A673 (cell line): ENCODE results near the gene DENND6A. TPM values are rescaled to one million over a fixed set of nuclear protein-coding genes. Genes with fewer than 3 reads are reported as not detected.

Experiments used
- BruUV-seq: library from RNA; stranded (reverse); fragments of 400-500 nt; replicated peaks from 2 replicates; lab custom pipeline; 2021; lab: Mats Ljungman, UMichigan
- CTCF ChIA-PET: fragments of 300-600 bp; sonication (Branson Sonifier 250); formaldehyde crosslinking; loops from one replicate; lab custom pipeline; 2022; ENCODE audit warnings: antibody characterized with exemption; lab: Charles Lee
- POLR2A ChIA-PET: fragments of 300-600 bp; sonication (Branson Sonifier 250); formaldehyde crosslinking; loops from one replicate; lab custom pipeline; 2022; ENCODE audit warnings: antibody characterized with exemption; ENCODE audit not compliant: low non-redundant PET; lab: Charles Lee
- DNase-seq: peaks from one replicate; pipeline ENCODE4 v3.0.0-alpha.2; 2015; ENCODE audit warnings: low spot score
- H3K27ac ChIP-seq: fragments of 200-600 bp; sonication (generic); 2 replicates; pipeline ENCODE4 v1.5.1; 2016; ENCODE audit warnings: mixed run types, low read depth, mild to moderate bottlenecking, mixed read lengths, antibody characterized with exemption, low read length; ENCODE audit not compliant: poor library complexity, severe bottlenecking
- H3K27me3 ChIP-seq: fragments of 200-600 bp; sonication (generic); replicated peaks from 2 replicates; pipeline ENCODE4 v1.6.1; 2017; ENCODE audit warnings: mixed run types, low read depth, mild to moderate bottlenecking, mixed read lengths, antibody characterized with exemption, low read length; ENCODE audit not compliant: insufficient read depth, poor library complexity
- H3K36me3 ChIP-seq: fragments of 200-600 bp; sonication (generic); 2 replicates; pipeline ENCODE4 v1.6.1; 2016; ENCODE audit warnings: mixed run types, mild to moderate bottlenecking, mixed read lengths, antibody characterized with exemption, low read length; ENCODE audit not compliant: insufficient read depth, poor library complexity, severe bottlenecking
- H3K4me1 ChIP-seq: fragments of 200-600 bp; sonication (generic); 2 replicates; pipeline ENCODE4 v1.6.1; 2017; ENCODE audit warnings: mixed run types, mild to moderate bottlenecking, mixed read lengths, antibody characterized with exemption, low read length; ENCODE audit not compliant: insufficient read depth, poor library complexity, severe bottlenecking
- H3K4me3 ChIP-seq: fragments of 200-600 bp; sonication (generic); 2 replicates; pipeline ENCODE4 v1.5.1; 2016; ENCODE audit warnings: low read depth, mixed run types, mild to moderate bottlenecking, mixed read lengths, low read length; ENCODE audit not compliant: poor library complexity, severe bottlenecking
- H3K9me3 ChIP-seq: fragments of 200-600 bp; sonication (generic); 2 replicates; pipeline ENCODE4 v1.6.1; 2016; ENCODE audit warnings: mixed run types, low read depth, mild to moderate bottlenecking, mixed read lengths, antibody characterized with exemption, low read length; ENCODE audit not compliant: poor library complexity, severe bottlenecking
- CTCF ChIP-seq: fragments of 300-800, 200-600 bp; sonication (generic); conservative IDR thresholded peaks from 2 replicates; pipeline ENCODE4 v1.5.1; 2017; ENCODE audit warnings: low read depth, mild to moderate bottlenecking, antibody characterized with exemption, low read length, moderate library complexity, mixed read lengths
- EZH2 ChIP-seq: fragments of 200-600 bp; sonication (generic); IDR thresholded peaks from 2 replicates; pipeline ENCODE4 v1.6.1; 2017; ENCODE audit warnings: borderline replicate concordance, low read depth, mild to moderate bottlenecking, mixed read lengths, antibody characterized with exemption, low read length; ENCODE audit not compliant: poor library complexity, severe bottlenecking
- intact Hi-C: fragments of 100-400 bp; cut with micrococcal nuclease; formaldehyde crosslinking; loops from one replicate; pipeline ENCODE4 v1.10.0; 2022; ENCODE audit not compliant: unreplicated experiment
- total RNA-seq: library from RNA; stranded (reverse); gene quantifications from 2 replicates; pipeline ENCODE4 v1.2.3, GENCODE V29; 2021

The DENND6A gene
- total RNA-seq, 1 experiment from 2014 or later, result 22.1 TPM

- no peaks in the 10 kb centered on the region for H3K27me3 ChIP-seq
- intact Hi-C loops, result no loop called here
- no peaks in the 10 kb centered on the region for H3K9me3 ChIP-seq
- H3K4me3 ChIP-seq, result no peak overlapping the region
- no peak for TF ChIP-seq EZH2
- TF ChIP-seq CTCF, result no peak
- H3K36me3 ChIP-seq, result no peaks in the 10 kb centered on the region
- CTCF ChIA-PET, result no interaction called here
- POLR2A ChIA-PET, result no interaction called here
- no TSS peak for BruUV-seq
- H3K27ac ChIP-seq, result no peak overlapping the region
- DNase-seq, result no peak
- peaks cover 4% of the 10 kb centered on the region for H3K4me1 ChIP-seq
These were observed 33.5 kb upstream of the DENND6A start for GRCh38 chr3:57726397-57726796.

GRCh38 chr3:57718118-57718517 is 25.2 kb upstream of the DENND6A start:
- no peaks in the 10 kb centered on the region for H3K9me3 ChIP-seq
- no peaks in the 10 kb centered on the region for H3K4me1 ChIP-seq
- TF ChIP-seq CTCF (no peak), EZH2 (no peak)
- intact Hi-C loops, result no loop called here
- no peak for DNase-seq
- no peak overlapping the region for H3K4me3 ChIP-seq
- H3K27ac ChIP-seq, result no peak overlapping the region
- H3K36me3 ChIP-seq, result no peaks in the 10 kb centered on the region
- no peaks in the 10 kb centered on the region for H3K27me3 ChIP-seq
- POLR2A ChIA-PET, result no interaction called here
- no TSS peak for BruUV-seq
- CTCF ChIA-PET, result no interaction called here

- intact Hi-C loops, result no loop called here
- TF ChIP-seq CTCF (no peak), EZH2 (no peak)
- Histone ChIP-seq H3K27me3 (no peaks in the 10 kb centered on the region), H3K4me3 (no peak overlapping the region), H3K27ac (no peak overlapping the region), H3K36me3 (no peaks in the 10 kb centered on the region), H3K9me3 (no peaks in the 10 kb centered on the region), H3K4me1 (no peaks in the 10 kb centered on the region)
- CTCF ChIA-PET, result no interaction called here
- DNase-seq, result no peak
- POLR2A ChIA-PET, result no interaction called here
- no TSS peak for BruUV-seq
These were observed 24.5 kb upstream of the DENND6A start for GRCh38 chr3:57717205-57717868.
